ENCODE measurements around the gene C6orf58. TPM values are rescaled to one million over a fixed set of nuclear protein-coding genes. Genes with fewer than 3 reads are reported as not detected.

Gene C6orf58
- total and polyA plus RNA-seq, 7 donors: not detected

GRCh38 chr6:127547215-127547614 lies 29.8 kb upstream of the C6orf58 start:
- Histone ChIP-seq H3K4me1 (no peaks in the 10 kb centered on the region), H3K27ac (no peak overlapping the region), H3K4me3 (no peak overlapping the region), H3K27me3 (ENCODE audit: insufficient read depth in 3 of 3, low read length in 2 of 3) (no peaks in the 10 kb centered on the region), H3K36me3 (ENCODE audit: insufficient read depth in 1 of 2, low read depth in 1 of 2) (no peaks in the 10 kb centered on the region), H3K9me3 (no peaks in the 10 kb centered on the region)
- peak; percentile 8 for TF ChIP-seq CTCF (IDR thresholded peaks at IDR 0.05)
- 4 to 41% (median 19%) methylated on average over 1 of the region's 1 CpG for WGBS, 3 donors
- ATAC-seq: no peak
- no peak for DNase-seq
- intact Hi-C loops (cut with DNase I): no loop called here

GRCh38 chr6:127547904-127548649 lies 28.9 kb upstream of the C6orf58 start:
- Histone ChIP-seq H3K9me3 (no peaks in the 10 kb centered on the region), H3K27ac (no peak overlapping the region), H3K4me3 (no peak overlapping the region), H3K27me3 (ENCODE audit: insufficient read depth in 3 of 3, low read length in 2 of 3) (no peaks in the 10 kb centered on the region), H3K4me1 (no peaks in the 10 kb centered on the region), H3K36me3 (ENCODE audit: insufficient read depth in 1 of 2, low read depth in 1 of 2) (no peaks in the 10 kb centered on the region)
- TF ChIP-seq CTCF (IDR thresholded peaks at IDR 0.05): no peak
- 48 to 51% (median 50%) methylated on average over 2 of the region's 2 CpGs for WGBS, 3 donors
- intact Hi-C loops (cut with DNase I): no loop called here
- ATAC-seq: no peak
- no peak for DNase-seq

GRCh38 chr6:127550403-127550802 lies 26.6 kb upstream of the C6orf58 start:
- no peaks in the 10 kb centered on the region for H3K9me3 ChIP-seq
- H3K36me3 ChIP-seq (ENCODE audit: insufficient read depth in 1 of 2, low read depth in 1 of 2): no peaks in the 10 kb centered on the region
- no peak for TF ChIP-seq CTCF (IDR thresholded peaks at IDR 0.05)
- ATAC-seq (no peak), DNase-seq (no peak)
- H3K27ac ChIP-seq: no peak overlapping the region
- H3K4me3 ChIP-seq: no peak overlapping the region
- H3K4me1 ChIP-seq: no peaks in the 10 kb centered on the region
- intact Hi-C loops (cut with DNase I): loop anchor here in 1 of 2 donors (5.0 kb wide), 1 partner anchor 92 kb away; no protein-coding TSS in a partner anchor
- H3K27me3 ChIP-seq (ENCODE audit: insufficient read depth in 3 of 3, low read length in 2 of 3): no peaks in the 10 kb centered on the region

GRCh38 chr6:127554435-127555006 lies 22.5 kb upstream of the C6orf58 start:
- DNase-seq (no peak), ATAC-seq (peak; percentile 52 to 67 (median 58))
- TF ChIP-seq CTCF (IDR thresholded peaks at IDR 0.05): peak; percentile 37
- 21 to 32% (median 21%) methylated on average over 2 of the region's 2 CpGs for WGBS, 3 donors
- Histone ChIP-seq H3K36me3 (ENCODE audit: insufficient read depth in 1 of 2, low read depth in 1 of 2) (no peaks in the 10 kb centered on the region), H3K27ac (no peak overlapping the region), H3K4me3 (no peak overlapping the region), H3K9me3 (no peaks in the 10 kb centered on the region), H3K27me3 (ENCODE audit: insufficient read depth in 3 of 3, low read length in 2 of 3) (no peaks in the 10 kb centered on the region), H3K4me1 (no peaks in the 10 kb centered on the region)
- intact Hi-C loops (cut with DNase I): loop anchor here in 1 of 2 donors (5.0 kb wide), 1 partner anchor 88 kb away; no protein-coding TSS in a partner anchor
